ENCODE measurements around the gene RNASE3. TPM values are rescaled to one million over a fixed set of nuclear protein-coding genes. Genes with fewer than 3 reads are reported as not detected.
"Not testable (repeated sequence)": the region's sequence is repeated elsewhere in the genome, so short reads cannot be mapped to it uniquely, and the experiment has no call there.

The RNASE3 gene
- total RNA-seq, 1 experiment from 2014 or later: not detected

GRCh38 chr14:20881229-20881628 lies 10.0 kb upstream of the RNASE3 start:
- not testable (repeated sequence) for H3K4me3 ChIP-seq; H3K36me3 ChIP-seq; H3K9me3 ChIP-seq (replicated peaks)

GRCh38 chr14:20882787-20883186 lies 8.4 kb upstream of the RNASE3 start:
- H3K4me3 ChIP-seq; H3K27me3 ChIP-seq (replicated peaks); H3K36me3 ChIP-seq; H3K4me1 ChIP-seq (replicated peaks); H3K9me3 ChIP-seq (replicated peaks); DNase-seq (ENCODE audit: low read depth in 1 of 2, low spot score in 2 of 2); H3K27ac ChIP-seq: not testable (repeated sequence)

More at GRCh38 chr14:20881229-20881628, 10.0 kb upstream of the RNASE3 start:
- not testable (repeated sequence) for H3K27me3 ChIP-seq (replicated peaks); H3K27ac ChIP-seq; H3K4me1 ChIP-seq (replicated peaks); DNase-seq (ENCODE audit: low read depth in 1 of 2, low spot score in 2 of 2)

GRCh38 chr14:20888411-20888810 lies 2.8 kb upstream of the RNASE3 start:
- not testable (repeated sequence) for H3K36me3 ChIP-seq; H3K9me3 ChIP-seq (replicated peaks); DNase-seq (ENCODE audit: low read depth in 1 of 2, low spot score in 2 of 2); H3K4me3 ChIP-seq; H3K27ac ChIP-seq; H3K4me1 ChIP-seq (replicated peaks); H3K27me3 ChIP-seq (replicated peaks)

- not testable (repeated sequence) for H3K4me1 ChIP-seq (replicated peaks); H3K9me3 ChIP-seq (replicated peaks); H3K4me3 ChIP-seq; H3K27ac ChIP-seq; H3K36me3 ChIP-seq; DNase-seq (ENCODE audit: low read depth in 1 of 2, low spot score in 2 of 2); H3K27me3 ChIP-seq (replicated peaks)
These were observed 4.1 kb downstream of the RNASE3 start for GRCh38 chr14:20895322-20895721.

GRCh38 chr14:20904393-20905029 lies 13.3 kb downstream of the RNASE3 start:
- H3K9me3 ChIP-seq (replicated peaks): no peaks in the 10 kb centered on the region
- no peak overlapping the region for H3K27ac ChIP-seq
- H3K4me3 ChIP-seq: no peak overlapping the region
- no peaks in the 10 kb centered on the region for H3K4me1 ChIP-seq (replicated peaks)
- DNase-seq (ENCODE audit: low read depth in 1 of 2, low spot score in 2 of 2): no peak
- H3K36me3 ChIP-seq: no peaks in the 10 kb centered on the region
- no peaks in the 10 kb centered on the region for H3K27me3 ChIP-seq (replicated peaks)

GRCh38 chr14:20905676-20906075 lies 14.5 kb downstream of the RNASE3 start:
- no peak overlapping the region for H3K4me3 ChIP-seq
- no peaks in the 10 kb centered on the region for H3K9me3 ChIP-seq (replicated peaks)
- H3K4me1 ChIP-seq (replicated peaks): no peaks in the 10 kb centered on the region
- no peaks in the 10 kb centered on the region for H3K36me3 ChIP-seq
- DNase-seq (ENCODE audit: low read depth in 1 of 2, low spot score in 2 of 2): no peak
- H3K27me3 ChIP-seq (replicated peaks): no peaks in the 10 kb centered on the region
- H3K27ac ChIP-seq: no peak overlapping the region

GRCh38 chr14:20907214-20907613 lies 16.0 kb downstream of the RNASE3 start:
- H3K9me3 ChIP-seq (replicated peaks): no peaks in the 10 kb centered on the region
- no peak overlapping the region for H3K4me3 ChIP-seq

GRCh38 chr14:20910822-20911221 lies 19.6 kb downstream of the RNASE3 start:
- not testable (repeated sequence) for H3K9me3 ChIP-seq (replicated peaks); H3K4me1 ChIP-seq (replicated peaks); H3K27me3 ChIP-seq (replicated peaks); H3K4me3 ChIP-seq; H3K27ac ChIP-seq; DNase-seq (ENCODE audit: low read depth in 1 of 2, low spot score in 2 of 2); H3K36me3 ChIP-seq

More at GRCh38 chr14:20907214-20907613, 16.0 kb downstream of the RNASE3 start:
- H3K27ac ChIP-seq: no peak overlapping the region
- DNase-seq (ENCODE audit: low read depth in 1 of 2, low spot score in 2 of 2): no peak
- H3K36me3 ChIP-seq: no peaks in the 10 kb centered on the region
- H3K27me3 ChIP-seq (replicated peaks): no peaks in the 10 kb centered on the region
- H3K4me1 ChIP-seq (replicated peaks): no peaks in the 10 kb centered on the region

GRCh38 chr14:20919038-20919756 lies 28.0 kb downstream of the RNASE3 start:
- H3K36me3 ChIP-seq; DNase-seq (ENCODE audit: low read depth in 1 of 2, low spot score in 2 of 2); H3K4me1 ChIP-seq (replicated peaks); H3K9me3 ChIP-seq (replicated peaks); H3K27me3 ChIP-seq (replicated peaks); H3K27ac ChIP-seq; H3K4me3 ChIP-seq: not testable (repeated sequence)

- H3K27me3 ChIP-seq (replicated peaks); DNase-seq (ENCODE audit: low read depth in 1 of 2, low spot score in 2 of 2); H3K9me3 ChIP-seq (replicated peaks); H3K4me3 ChIP-seq; H3K4me1 ChIP-seq (replicated peaks); H3K36me3 ChIP-seq; H3K27ac ChIP-seq: not testable (repeated sequence)
These were observed 32.6 kb downstream of the RNASE3 start for GRCh38 chr14:20923766-20924297.

GRCh38 chr14:20934148-20934762 lies 43.1 kb downstream of the RNASE3 start:
- H3K9me3 ChIP-seq (replicated peaks): no peaks in the 10 kb centered on the region
- no peaks in the 10 kb centered on the region for H3K36me3 ChIP-seq
- H3K4me1 ChIP-seq (replicated peaks): no peaks in the 10 kb centered on the region
- H3K27me3 ChIP-seq (replicated peaks): peaks cover 3% of the 10 kb centered on the region; the same call in 1 of the 2 replicates
- no peak overlapping the region for H3K27ac ChIP-seq
- peak; percentile 3 to 49 for DNase-seq (ENCODE audit: low read depth in 1 of 2, low spot score in 2 of 2)
- no peak overlapping the region for H3K4me3 ChIP-seq

GRCh38 chr14:20935303-20935984 lies 44.3 kb downstream of the RNASE3 start:
- Histone ChIP-seq H3K4me1 (replicated peaks) (no peaks in the 10 kb centered on the region), H3K27me3 (replicated peaks) (peaks cover 4% of the 10 kb centered on the region; the same call in 1 of the 2 replicates), H3K4me3 (no peak overlapping the region), H3K9me3 (replicated peaks) (no peaks in the 10 kb centered on the region), H3K27ac (no peak overlapping the region), H3K36me3 (no peaks in the 10 kb centered on the region)
- DNase-seq (ENCODE audit: low read depth in 1 of 2, low spot score in 2 of 2): no peak
